Measurements from ENCODE around the gene CABCOCO1. TPM values are rescaled to one million over a fixed set of nuclear protein-coding genes. Genes with fewer than 3 reads are reported as not detected.

Gene CABCOCO1
- polyA plus RNA-seq, 1 donor (not counting 4 experiments of a cell fraction or from before 2014, with no cell fraction given) = 0.17 TPM

- Histone ChIP-seq H3K79me2 (ENCODE audit: control insufficient read depth, insufficient read depth, low read length) (no peaks in the 10 kb centered on the region), H3K27me3 (ENCODE audit: control insufficient read depth, extremely low read depth, insufficient read depth, low read length) (no peaks in the 10 kb centered on the region), H3K9ac (ENCODE audit: control insufficient read depth, extremely low read depth, insufficient read depth, low read length) (no peak overlapping the region), H3K4me2 (ENCODE audit: control insufficient read depth, extremely low read depth, insufficient read depth, low read depth, low read length) (no peak overlapping the region), H3K27ac (ENCODE audit: control insufficient read depth, insufficient read depth, low read length) (no peak overlapping the region), H3K9me3 (ENCODE audit: control insufficient read depth, low read depth, low read length) (no peaks in the 10 kb centered on the region), H2AFZ (ENCODE audit: control insufficient read depth, low read length) (no peak overlapping the region), H3K9me1 (ENCODE audit: control insufficient read depth, extremely low read depth, insufficient read depth, low read length) (no peaks in the 10 kb centered on the region), H3K4me1 (ENCODE audit: control insufficient read depth, extremely low read depth, insufficient read depth, low read length) (no peaks in the 10 kb centered on the region), H4K20me1 (ENCODE audit: control insufficient read depth, extremely low read depth, insufficient read depth, low read length) (no peaks in the 10 kb centered on the region), H3K36me3 (ENCODE audit: control insufficient read depth in 2 of 2, extremely low read depth in 1 of 2, insufficient read depth in 2 of 2, low read length in 2 of 2) (no peaks in the 10 kb centered on the region), H3K4me3 (ENCODE audit: control insufficient read depth in 2 of 3, extremely low read depth in 1 of 3, insufficient read depth in 2 of 3, low read depth in 1 of 3, low read length in 3 of 3) (no peak overlapping the region)
- TF ChIP-seq EZH2 (IDR thresholded peaks at IDR 0.05; ENCODE audit: low read length) = no peak
- TF ChIP-seq, protein P1, sequence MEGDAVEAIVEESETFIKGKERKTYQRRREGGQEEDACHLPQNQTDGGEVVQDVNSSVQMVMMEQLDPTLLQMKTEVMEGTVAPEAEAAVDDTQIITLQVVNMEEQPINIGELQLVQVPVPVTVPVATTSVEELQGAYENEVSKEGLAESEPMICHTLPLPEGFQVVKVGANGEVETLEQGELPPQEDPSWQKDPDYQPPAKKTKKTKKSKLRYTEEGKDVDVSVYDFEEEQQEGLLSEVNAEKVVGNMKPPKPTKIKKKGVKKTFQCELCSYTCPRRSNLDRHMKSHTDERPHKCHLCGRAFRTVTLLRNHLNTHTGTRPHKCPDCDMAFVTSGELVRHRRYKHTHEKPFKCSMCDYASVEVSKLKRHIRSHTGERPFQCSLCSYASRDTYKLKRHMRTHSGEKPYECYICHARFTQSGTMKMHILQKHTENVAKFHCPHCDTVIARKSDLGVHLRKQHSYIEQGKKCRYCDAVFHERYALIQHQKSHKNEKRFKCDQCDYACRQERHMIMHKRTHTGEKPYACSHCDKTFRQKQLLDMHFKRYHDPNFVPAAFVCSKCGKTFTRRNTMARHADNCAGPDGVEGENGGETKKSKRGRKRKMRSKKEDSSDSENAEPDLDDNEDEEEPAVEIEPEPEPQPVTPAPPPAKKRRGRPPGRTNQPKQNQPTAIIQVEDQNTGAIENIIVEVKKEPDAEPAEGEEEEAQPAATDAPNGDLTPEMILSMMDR (optimal IDR thresholded peaks at IDR 0.05 in 1 of 3, IDR thresholded peaks at IDR 0.05 in 1 of 3, conservative IDR thresholded peaks at IDR 0.05 in 1 of 3; ENCODE audit: extremely low read depth in 1 of 3, insufficient read depth in 2 of 3, low read length in 3 of 3) = no peak
- dilution Hi-C loops (cut with MboI; ENCODE audit: extremely low pct_ligation_motif_present, low sequenced_read_pairs) = no loop called here
- no peak for DNase-seq (ENCODE audit: low read depth, low spot score)
- no peak for FAIRE-seq
Observed at GRCh38 chr10:61669161-61669725, 6.5 kb downstream of the CABCOCO1 start.

DNA sequence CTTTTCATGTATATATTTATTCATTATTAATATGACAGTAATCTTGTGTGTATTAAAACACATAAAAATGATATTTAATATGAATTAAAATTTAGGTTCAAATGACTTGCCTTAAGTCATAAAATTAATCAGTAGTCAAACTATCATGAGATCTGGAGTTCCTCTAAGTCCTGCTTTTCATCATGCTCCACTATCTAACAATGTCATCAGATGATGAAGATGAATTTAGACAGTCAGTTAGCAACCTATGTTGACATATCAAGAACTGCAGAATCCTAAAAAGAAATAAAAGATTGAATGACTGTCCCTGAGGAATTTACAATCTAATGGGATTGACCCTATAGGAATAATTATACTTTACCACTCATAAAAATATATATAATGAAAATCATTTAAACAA, 7.1 kb downstream of the CABCOCO1 start:
- Histone ChIP-seq H3K4me2 (ENCODE audit: control insufficient read depth, extremely low read depth, insufficient read depth, low read depth, low read length) (no peak overlapping the region), H3K9ac (ENCODE audit: control insufficient read depth, extremely low read depth, insufficient read depth, low read length) (no peak overlapping the region), H3K9me1 (ENCODE audit: control insufficient read depth, extremely low read depth, insufficient read depth, low read length) (no peaks in the 10 kb centered on the region), H4K20me1 (ENCODE audit: control insufficient read depth, extremely low read depth, insufficient read depth, low read length) (no peaks in the 10 kb centered on the region), H3K79me2 (ENCODE audit: control insufficient read depth, insufficient read depth, low read length) (no peaks in the 10 kb centered on the region), H2AFZ (ENCODE audit: control insufficient read depth, low read length) (no peak overlapping the region), H3K27me3 (ENCODE audit: control insufficient read depth, extremely low read depth, insufficient read depth, low read length) (no peaks in the 10 kb centered on the region), H3K9me3 (ENCODE audit: control insufficient read depth, low read depth, low read length) (no peaks in the 10 kb centered on the region), H3K4me1 (ENCODE audit: control insufficient read depth, extremely low read depth, insufficient read depth, low read length) (no peaks in the 10 kb centered on the region), H3K27ac (ENCODE audit: control insufficient read depth, insufficient read depth, low read length) (no peak overlapping the region), H3K36me3 (ENCODE audit: control insufficient read depth in 2 of 2, extremely low read depth in 1 of 2, insufficient read depth in 2 of 2, low read length in 2 of 2) (no peaks in the 10 kb centered on the region), H3K4me3 (ENCODE audit: control insufficient read depth in 2 of 3, extremely low read depth in 1 of 3, insufficient read depth in 2 of 3, low read depth in 1 of 3, low read length in 3 of 3) (no peak overlapping the region)
- FAIRE-seq (no peak), DNase-seq (ENCODE audit: low read depth, low spot score) (no peak)
- TF ChIP-seq, protein P1 (optimal IDR thresholded peaks at IDR 0.05 in 1 of 3, IDR thresholded peaks at IDR 0.05 in 1 of 3, conservative IDR thresholded peaks at IDR 0.05 in 1 of 3; ENCODE audit: extremely low read depth in 1 of 3, insufficient read depth in 2 of 3, low read length in 3 of 3) = no peak
- no peak for TF ChIP-seq EZH2 (IDR thresholded peaks at IDR 0.05; ENCODE audit: low read length)
- dilution Hi-C loops (cut with MboI; ENCODE audit: extremely low pct_ligation_motif_present, low sequenced_read_pairs) = no loop called here
